ENCODE results near the gene ORAI2.
"Not testable (repeated sequence)": the region's sequence is repeated elsewhere in the genome, so short reads cannot be mapped to it uniquely, and the experiment has no call there.

The ORAI2 gene

GRCh38 chr7:102505298-102506185 lies 72.2 kb downstream of the ORAI2 start:
- DNase-seq: not testable (repeated sequence)
